GM12891 (cell line): ENCODE data around the gene SLC35F6. TPM values are rescaled to one million over a fixed set of nuclear protein-coding genes. Genes with fewer than 3 reads are reported as not detected.

ENCODE experiments used
- DNase-seq: peaks from one replicate; pipeline ENCODE4 v3.0.0; 2011; ENCODE audit warnings: low spot score; ENCODE audit not compliant: insufficient read length
- FAIRE-seq: peaks from 2 replicates; lab custom pipeline; 2011; peaks lifted over from hg19 to GRCh38; lab: Jason Lieb, UNC
- PAX5 ChIP-seq: IDR thresholded peaks from 2 replicates; pipeline ENCODE4 v1.6.1; 2011; ENCODE audit warnings: low read length, moderate library complexity, mild to moderate bottlenecking; ENCODE audit not compliant: insufficient read depth, severe bottlenecking
- POLR2A ChIP-seq: IDR thresholded peaks from 2 replicates; pipeline ENCODE4 v1.6.1; 2011; ENCODE audit warnings: low read depth, low read length, control low read depth
- POLR2AphosphoS5 ChIP-seq: IDR thresholded peaks from 2 replicates; pipeline ENCODE4 v1.6.1; 2011; ENCODE audit warnings: low read depth, low read length, control low read depth
- POU2F2 ChIP-seq: IDR thresholded peaks from 2 replicates; pipeline ENCODE4 v1.6.1; 2011; ENCODE audit warnings: low read depth, mild to moderate bottlenecking, control low read depth, low read length, moderate library complexity
- SPI1 ChIP-seq: IDR thresholded peaks from 2 replicates; pipeline ENCODE4 v1.6.1; 2011; ENCODE audit warnings: low read depth, low read length, control low read depth
- TAF1 ChIP-seq: IDR thresholded peaks from 2 replicates; pipeline ENCODE4 v1.6.1; 2011; ENCODE audit warnings: low read depth, low read length, control low read depth
- polyA plus RNA-seq: library from polyadenylated mRNA; unstranded; fragments of >200 nt; gene quantifications from one replicate; pipeline ENCODE4 v1.2.1, GENCODE V29; 2012; ENCODE audit warnings: low read depth, missing spikeins, inconsistent platforms; ENCODE audit not compliant: missing spikeins

SLC35F6 gene, protein sequence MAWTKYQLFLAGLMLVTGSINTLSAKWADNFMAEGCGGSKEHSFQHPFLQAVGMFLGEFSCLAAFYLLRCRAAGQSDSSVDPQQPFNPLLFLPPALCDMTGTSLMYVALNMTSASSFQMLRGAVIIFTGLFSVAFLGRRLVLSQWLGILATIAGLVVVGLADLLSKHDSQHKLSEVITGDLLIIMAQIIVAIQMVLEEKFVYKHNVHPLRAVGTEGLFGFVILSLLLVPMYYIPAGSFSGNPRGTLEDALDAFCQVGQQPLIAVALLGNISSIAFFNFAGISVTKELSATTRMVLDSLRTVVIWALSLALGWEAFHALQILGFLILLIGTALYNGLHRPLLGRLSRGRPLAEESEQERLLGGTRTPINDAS
- polyA plus RNA-seq = 1.6 TPM

DNA sequence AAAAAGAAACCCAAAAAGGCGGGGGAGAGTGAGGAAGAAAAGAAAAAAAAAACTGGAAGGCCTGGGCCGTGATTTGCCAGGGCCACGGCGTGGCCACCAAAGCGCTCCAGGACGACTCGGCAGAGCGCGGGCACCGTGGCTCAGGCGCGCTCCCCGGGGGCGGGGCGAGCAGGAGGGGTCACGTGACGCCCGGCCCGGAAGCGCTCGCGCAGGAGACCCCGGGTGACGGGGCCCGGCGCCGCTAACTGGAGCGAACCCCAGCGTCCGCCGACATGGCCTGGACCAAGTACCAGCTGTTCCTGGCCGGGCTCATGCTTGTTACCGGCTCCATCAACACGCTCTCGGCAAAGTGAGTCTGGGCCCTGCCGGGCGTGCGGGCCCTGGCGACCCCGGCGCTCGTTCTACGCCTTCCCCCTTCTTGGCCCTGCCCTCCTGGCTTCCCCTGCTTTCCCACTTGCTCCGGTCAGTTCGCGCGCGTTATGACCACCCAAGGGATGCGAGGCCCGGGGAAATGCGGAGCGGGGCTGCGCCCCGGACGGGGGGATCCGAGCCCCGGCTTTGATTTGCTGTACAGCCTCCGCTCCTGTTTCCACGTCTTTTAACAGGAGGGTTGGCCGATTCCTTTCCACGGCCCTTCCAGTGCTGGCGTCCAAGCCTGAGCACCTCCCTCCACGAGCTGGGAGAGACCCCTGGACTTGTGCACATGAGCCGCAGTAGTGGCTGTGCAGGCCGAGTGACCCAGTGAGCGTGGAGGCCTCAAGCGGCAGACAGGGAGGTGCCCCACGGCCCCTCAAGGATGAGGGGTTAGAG, at the start of gene SLC35F6:
SLC35F6 (plus strand) TSS at position 207 of the 810 bp plus-strand sequence; CDS start at position 273, 66 bp downstream.
- FAIRE-seq (peak; percentile 69), DNase-seq (peak; percentile 95)
- TF ChIP-seq POLR2AphosphoS5 = peak; percentile 63; the same call in 1 of the 2 replicates
- peak; percentile 67 for TF ChIP-seq POLR2A
- TF ChIP-seq PAX5 = no peak
- peak; percentile 63 for TF ChIP-seq TAF1

DNA sequence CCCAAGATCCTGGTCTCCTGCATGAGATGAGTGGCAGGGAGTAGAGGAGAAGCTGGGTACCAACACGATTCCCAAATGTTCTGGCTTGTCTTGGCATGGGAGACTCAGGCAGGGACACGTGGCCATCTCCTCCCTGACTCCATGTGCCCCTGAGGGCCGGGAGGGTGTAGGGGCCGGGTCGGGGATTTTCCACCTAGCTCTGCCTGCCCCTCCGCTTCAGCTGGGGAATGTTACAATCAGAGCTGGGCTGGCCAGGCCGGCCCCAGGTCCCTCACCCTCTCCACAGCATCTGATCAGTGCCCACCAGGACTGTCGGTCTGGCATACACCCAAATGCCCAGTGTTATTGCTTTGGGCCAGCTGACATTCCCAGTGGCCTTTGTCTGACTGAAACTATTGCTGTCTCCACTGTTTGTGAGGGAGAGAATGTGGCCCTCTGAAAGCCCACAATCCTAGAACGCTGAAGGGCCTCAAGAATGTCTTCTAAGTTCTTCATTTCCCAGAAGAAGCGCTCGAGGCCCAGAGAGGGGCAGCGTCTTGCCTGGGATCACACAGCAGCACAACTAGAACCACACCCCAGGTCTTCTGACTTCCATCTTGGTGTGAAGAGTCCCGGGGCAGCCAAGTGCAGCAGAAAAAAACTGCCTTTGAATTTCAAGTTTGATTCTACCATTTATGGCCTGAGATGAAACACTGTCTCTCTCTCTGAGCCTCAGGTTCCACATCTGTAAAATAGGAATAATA, 48.4 kb upstream of the SLC35F6 start:
- FAIRE-seq = no peak
- TF ChIP-seq TAF1 = no peak

DNA sequence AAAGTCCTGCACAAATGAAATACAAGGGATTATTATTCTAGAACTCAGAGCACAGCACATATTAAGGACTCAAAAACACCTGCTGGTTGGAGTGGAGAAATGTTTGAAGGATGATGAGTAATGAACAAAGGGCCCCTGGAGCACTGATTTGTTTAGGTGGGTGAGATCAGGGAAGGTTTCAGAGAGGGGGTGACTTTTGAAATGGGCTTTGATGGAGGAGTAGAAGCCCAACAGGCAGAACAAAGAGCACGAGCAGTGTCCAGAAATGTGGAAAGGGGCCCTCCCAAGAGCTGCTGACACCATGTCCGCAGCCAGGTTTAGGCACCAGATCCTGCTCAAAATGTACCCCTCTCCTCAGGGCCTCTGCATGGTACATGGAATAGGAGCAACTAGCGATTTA, 47.7 kb upstream of the SLC35F6 start:
- FAIRE-seq = no peak
- TF ChIP-seq POLR2A = no peak
- no peak for TF ChIP-seq POLR2AphosphoS5
- no peak for TF ChIP-seq PAX5
- no peak for TF ChIP-seq TAF1
- no peak for TF ChIP-seq SPI1
- no peak for TF ChIP-seq POU2F2
- no peak for DNase-seq

More for the DNA sequence above, 48.4 kb upstream of the SLC35F6 start:
- no peak for DNase-seq

DNA sequence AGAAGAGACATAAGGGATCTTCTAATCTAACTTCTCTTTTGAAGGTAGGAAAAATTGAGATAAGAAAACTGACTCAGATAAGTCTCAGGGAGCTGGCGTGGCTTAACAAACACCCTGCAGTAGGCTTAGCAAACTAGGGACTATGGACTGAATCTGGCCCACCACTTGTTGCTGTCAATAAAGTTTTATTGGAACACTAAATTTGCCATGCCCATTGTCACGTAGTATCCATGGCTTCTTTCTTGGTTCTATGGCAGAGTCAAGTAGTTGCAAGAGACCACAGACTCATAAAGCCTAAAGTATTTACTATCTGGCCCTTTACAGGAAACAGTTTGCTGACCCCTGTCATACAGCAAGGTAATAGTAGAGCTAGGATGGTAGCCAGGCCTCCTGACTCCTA, 47.3 kb upstream of the SLC35F6 start:
- TF ChIP-seq PAX5 (no peak), TAF1 (no peak), SPI1 (no peak), POU2F2 (no peak), POLR2A (no peak)
- FAIRE-seq (no peak), DNase-seq (no peak)

DNA sequence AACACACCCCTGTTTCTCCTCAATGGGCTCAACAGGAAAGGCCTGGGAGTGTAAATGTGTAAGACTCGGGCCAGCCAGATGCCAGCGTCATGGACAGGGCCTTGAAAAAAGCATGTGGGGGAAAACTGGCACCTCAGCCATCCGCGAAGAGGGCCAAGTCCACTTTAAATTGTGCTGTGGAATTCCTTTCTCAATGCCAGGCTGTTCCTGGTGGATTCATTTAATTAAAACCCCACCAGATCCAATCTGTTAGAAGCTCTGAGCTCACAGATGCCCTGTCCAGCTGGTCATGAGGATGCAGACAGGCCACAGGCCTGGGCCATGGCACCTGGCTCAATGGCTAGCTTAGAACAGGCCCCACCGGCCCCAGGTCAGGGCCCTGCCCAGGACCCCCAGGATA, 46.7 kb upstream of the SLC35F6 start:
- TF ChIP-seq SPI1 (no peak), POLR2AphosphoS5 (no peak), POU2F2 (no peak), TAF1 (no peak), PAX5 (no peak), POLR2A (no peak)
- no peak for DNase-seq
- FAIRE-seq = no peak

DNA sequence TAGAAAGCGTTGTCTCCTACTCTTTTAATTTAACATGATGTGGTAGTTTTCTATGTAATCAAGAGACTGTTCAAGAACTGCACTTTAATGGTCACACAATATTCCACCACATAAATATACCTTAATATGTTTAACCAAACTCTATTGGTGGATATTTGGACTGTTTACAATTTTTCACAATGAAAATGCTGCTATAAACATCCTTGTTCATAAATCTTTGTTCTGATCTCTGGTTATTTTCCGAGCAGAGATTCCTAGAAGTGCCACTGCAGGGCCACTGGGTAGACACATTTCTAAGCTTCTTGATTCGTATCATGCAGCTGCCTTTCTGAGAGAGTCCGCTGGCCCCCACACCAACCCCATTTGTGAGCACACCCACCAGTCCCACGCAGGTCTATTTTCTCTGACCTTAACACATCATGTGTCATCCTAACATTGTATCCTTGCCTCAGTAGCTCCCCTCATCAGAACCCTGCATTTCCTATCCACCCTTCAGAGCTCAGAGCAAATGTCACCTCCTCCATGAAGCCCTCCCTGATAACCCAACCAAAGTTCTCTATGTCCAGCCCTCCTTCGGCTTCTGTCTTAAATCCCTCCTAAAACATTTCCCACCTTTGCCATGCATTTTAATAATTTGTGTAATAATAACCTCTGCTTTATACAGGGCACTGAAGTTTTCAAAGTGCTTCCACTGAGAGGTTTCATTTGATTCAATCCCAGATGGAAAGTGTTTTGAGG, 45.0 kb upstream of the SLC35F6 start:
- FAIRE-seq (no peak), DNase-seq (no peak)
- TF ChIP-seq SPI1 = no peak
- TF ChIP-seq POU2F2 = no peak
- TF ChIP-seq PAX5 = no peak
- no peak for TF ChIP-seq POLR2A
- no peak for TF ChIP-seq TAF1
- no peak for TF ChIP-seq POLR2AphosphoS5

DNA sequence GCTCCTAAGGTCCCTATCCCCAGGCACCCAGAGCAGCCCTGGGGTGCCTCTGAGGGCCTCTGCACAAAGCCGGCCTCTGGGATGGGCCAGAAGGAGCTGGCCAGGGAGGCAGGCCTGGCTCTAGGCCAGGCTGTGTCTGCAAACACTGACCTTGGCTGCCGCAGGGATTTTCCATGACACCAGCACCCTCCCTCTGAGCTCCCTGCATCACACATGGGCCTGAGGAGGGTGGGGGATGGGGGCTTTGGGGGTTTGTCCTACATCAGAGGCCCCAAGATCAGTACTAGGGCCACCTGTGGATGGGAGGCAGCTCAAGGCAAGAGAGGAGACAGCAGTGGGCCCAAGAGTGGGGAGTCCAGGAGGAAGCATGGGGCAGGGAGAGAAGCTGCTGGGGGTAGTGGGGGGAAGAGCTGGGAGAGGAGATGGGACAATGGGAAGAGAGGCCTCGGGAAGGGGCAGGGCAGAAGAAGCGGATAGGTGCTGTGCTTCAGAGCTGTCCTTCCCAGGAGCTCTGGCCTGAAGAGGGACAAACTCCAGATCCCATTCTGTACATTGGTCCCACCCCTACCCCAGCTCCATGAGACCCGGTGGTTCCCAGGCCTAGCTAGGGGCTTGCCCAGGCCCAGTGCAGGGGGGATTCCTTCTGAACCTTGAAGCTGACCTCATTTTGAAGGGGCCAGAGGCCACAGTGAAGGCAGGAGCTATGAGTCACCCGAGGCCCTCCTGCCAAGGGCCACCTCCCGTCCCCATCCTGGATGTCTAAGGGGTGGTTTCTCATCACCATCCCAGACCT, 43.6 kb upstream of the SLC35F6 start:
- FAIRE-seq (no peak), DNase-seq (no peak)
- TF ChIP-seq POLR2A (no peak), PAX5 (no peak), POU2F2 (no peak), SPI1 (no peak), TAF1 (no peak), POLR2AphosphoS5 (no peak)
